CD4-positive, alpha-beta T cell treated with Interleukin-6 for 4 hours (primary cell): ENCODE measurements around the gene CHAC1.

Source experiments
- DNase-seq: peaks from one replicate; pipeline ENCODE4 v3.0.0-alpha.2; 2020; ENCODE audit warnings: mixed read lengths

Gene CHAC1

DNA sequence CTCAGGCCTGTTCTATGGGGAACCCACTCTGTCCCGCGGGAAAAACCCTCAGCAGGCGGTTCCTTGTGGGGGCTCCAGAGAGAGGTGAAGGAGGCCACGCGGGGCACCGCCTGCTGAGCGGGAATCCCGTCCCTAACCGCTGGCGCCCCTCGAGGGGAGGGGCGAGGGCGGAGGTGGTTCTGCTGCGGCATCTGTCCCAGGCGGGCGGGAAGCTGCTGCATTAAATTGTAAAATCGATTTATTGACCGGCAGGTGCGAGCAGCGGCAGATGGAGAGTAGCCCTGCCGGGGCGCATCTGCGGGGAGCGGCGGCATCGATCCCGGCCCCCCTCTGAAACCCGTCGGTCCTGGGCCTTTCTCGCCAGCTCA, 27.8 kb upstream of the CHAC1 start:
- no peak for DNase-seq

DNA sequence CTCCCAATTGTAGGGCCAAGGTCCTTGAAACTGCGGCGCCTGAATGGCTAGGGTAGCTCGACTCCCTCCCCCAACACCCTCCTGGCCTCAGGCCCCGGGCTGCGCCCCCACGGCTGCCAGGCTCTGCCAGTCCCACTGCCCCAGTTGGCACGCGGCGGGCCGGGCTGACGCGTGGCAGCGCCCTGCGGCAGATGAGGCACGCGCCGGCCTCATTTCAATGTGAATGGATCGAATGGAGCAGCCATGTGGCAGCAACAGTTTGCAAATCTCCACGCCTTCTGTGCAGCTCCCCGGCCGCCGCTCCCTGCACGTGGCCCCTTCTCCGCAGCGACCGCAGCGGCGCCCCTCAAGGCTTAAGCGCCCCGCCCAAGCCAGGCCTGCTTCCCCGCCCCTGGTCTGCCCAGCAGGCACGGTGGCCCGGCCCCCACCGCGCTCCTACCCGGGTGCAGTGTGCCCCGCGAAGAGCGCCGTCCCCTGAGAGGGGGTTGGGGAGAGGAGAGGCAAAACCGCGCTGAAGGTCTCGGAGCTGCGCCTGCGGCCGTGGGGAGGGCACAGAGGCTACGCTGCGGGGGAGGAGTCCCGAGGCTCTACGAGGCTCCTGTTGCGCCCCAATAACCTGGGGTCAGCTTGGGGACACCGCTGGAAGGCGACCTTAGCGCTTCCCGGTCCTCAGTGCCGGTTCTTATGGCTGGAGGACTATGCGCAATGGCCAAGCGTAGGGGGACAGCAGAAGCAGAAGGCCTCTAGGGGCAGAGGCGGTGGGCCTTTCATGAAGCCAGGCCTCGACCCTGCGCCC, 27.2 kb upstream of the CHAC1 start:
- DNase-seq = peak; percentile 17

DNA sequence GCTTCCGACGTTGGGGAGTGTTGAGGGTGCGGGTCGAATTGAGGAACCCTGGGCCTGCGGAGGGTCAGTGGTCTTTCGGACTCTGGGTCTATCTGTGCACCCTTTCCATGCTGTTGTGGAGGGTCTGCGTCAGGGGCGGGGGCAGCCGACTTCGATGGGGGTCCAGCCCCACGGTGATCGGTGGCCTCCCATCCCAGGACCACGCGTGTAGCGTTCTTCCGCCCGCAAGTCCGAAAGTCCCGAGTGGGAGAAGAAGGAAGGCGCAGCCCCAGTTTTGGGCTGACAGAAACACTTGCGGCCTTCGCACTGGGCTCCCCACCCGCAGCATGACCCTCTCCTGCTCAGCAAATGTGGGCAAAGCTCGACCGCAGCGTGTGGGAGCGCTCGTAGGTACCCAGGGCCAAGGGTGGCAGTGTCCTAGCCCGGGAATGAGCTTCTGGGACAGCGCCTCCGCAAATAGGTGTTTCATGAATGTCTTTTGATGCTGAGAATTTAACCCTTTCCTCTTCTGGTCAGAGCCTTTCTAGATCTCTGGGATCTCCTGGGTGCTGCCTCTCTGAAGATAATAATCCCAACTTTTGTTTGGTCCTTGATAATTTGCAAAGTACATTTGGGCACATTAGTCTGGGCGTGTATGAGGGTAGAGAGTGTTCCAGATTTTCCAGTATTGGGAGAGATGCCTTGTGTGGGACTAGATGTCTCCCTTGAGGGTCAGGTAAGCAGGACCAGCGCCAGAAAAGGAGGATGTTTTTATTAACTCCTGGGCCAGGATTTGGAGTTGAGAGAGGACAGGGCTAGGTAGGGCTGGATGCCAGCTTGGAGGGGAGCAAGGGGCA, 26.4 kb upstream of the CHAC1 start:
- no peak for DNase-seq

DNA sequence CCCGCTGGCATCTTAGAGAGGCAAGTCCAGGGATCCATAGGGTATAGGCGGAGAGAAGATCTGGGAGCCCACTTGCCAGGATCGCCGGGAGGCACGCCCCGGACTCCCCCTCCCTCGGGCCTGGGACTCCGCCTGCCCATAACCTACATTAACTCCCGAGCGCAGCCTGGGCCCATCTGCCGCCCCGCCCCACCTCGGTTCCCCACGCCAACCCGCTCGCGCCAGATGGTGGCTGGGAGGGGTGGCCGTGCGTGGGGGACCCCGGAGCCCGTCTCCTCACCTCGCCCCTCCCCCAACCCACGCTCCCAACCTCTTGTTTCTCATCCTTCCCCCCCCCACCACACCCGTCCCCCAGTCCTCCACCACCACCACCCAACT, 25.8 kb upstream of the CHAC1 start:
- no peak for DNase-seq

DNA sequence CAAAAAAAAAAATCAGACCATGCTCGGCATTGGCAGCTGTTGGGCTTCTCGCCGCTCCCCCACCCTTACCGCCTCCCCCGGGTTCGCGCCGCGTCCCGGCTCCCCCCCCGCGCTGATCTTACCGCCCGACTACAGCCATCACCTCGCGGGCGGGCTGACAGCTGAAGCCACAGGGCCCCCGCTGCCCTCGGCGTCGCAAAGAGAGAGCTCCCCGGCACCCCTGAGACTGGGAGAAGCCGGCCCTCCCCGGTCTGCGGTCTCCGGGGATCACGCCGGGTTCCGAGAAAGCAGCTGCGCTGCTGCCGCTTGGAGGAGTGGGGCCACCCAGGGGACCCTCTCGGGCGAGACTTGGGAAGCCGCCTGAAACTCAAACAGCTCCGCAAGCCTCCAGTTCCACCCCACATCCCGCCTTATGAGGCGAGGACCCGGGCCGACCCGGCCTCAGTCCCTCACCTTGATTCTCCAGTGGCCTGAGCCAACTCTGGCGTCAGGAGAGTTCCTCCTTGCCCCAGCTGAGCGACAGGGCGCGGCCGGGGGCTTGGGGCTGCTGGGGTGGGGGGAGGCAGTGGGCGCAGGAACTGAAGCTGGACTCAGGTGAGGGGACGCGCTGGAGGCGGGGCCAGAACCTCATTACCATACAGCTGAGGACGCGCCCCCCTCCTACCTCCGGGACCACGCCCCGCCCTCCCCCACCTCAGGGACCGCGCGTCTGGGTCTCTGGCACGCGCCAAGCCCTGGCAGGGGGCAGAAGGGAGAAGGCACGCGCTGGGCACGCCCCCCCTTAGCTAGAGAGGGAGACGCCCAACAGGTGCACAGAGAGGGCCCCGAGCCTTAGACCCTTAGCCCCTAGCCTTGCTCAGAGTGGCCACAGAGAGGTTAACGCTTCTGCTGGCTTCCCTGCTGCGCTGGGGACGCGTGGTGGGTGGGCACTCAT, 25.1 kb upstream of the CHAC1 start:
- DNase-seq = peak; percentile 43

DNA sequence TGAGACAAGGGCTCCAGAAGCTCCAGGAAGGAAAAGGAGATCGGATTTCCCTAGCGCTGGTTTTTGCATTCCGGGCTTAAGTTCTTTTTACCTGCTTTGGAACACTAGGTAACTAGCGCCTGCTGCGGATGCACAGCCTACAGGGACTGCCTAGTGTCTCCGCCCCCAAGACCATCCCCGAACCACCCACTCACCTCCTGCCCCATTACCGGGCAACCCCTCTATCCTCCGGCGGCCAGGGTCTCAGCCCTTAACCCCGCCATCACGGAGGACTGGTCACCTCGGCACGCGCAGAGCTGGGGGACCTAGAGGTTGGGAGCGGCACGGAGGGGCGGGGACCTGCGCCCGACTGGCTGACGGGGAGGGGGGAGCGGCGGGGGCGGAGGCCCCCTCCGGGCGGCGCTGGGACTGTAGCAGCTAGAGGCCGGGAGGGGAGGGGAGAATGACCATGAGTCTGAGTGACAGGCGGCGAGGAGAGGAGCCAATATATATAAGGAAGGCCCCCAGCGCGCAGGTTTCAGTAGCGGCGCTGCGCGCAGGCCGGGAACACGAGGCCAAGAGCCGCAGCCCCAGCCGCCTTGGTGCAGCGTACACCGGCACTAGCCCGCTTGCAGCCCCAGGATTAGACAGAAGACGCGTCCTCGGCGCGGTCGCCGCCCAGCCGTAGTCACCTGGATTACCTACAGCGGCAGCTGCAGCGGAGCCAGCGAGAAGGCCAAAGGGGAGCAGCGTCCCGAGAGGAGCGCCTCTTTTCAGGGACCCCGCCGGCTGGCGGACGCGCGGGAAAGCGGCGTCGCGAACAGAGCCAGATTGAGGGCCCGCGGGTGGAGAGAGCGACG, 24.2 kb upstream of the CHAC1 start, which contains the start of gene DLL4:
Gene DLL4, plus strand, starts transcription at position 520 of the 839 bp plus-strand sequence. CDS start 329 bp downstream, outside the sequence.
- DNase-seq = peak; percentile 51

DNA sequence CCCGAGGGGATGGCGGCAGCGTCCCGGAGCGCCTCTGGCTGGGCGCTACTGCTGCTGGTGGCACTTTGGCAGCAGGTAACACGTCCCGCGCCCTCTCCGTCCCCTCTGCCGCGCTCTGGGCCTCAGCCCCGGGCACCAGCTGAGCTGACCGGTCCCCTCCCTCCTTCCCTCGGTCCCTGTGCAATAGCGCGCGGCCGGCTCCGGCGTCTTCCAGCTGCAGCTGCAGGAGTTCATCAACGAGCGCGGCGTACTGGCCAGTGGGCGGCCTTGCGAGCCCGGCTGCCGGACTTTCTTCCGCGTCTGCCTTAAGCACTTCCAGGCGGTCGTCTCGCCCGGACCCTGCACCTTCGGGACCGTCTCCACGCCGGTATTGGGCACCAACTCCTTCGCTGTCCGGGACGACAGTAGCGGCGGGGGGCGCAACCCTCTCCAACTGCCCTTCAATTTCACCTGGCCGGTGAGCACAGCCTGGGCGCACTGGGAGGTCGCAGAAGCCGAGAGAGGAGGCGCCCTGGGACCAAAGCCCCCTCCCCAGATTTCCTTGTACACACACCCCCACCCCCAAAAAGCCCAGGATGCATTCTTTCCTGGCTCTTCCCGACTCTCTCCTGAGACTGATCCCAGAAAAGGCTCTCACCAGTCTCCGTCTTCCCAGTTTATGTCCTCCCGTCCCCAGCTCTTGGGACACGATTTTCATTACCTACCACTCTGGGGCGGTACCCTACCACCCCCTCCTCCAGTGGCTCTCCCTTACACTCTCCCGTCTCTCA, 23.4 kb upstream of the CHAC1 start:
- DNase-seq = no peak

DNA sequence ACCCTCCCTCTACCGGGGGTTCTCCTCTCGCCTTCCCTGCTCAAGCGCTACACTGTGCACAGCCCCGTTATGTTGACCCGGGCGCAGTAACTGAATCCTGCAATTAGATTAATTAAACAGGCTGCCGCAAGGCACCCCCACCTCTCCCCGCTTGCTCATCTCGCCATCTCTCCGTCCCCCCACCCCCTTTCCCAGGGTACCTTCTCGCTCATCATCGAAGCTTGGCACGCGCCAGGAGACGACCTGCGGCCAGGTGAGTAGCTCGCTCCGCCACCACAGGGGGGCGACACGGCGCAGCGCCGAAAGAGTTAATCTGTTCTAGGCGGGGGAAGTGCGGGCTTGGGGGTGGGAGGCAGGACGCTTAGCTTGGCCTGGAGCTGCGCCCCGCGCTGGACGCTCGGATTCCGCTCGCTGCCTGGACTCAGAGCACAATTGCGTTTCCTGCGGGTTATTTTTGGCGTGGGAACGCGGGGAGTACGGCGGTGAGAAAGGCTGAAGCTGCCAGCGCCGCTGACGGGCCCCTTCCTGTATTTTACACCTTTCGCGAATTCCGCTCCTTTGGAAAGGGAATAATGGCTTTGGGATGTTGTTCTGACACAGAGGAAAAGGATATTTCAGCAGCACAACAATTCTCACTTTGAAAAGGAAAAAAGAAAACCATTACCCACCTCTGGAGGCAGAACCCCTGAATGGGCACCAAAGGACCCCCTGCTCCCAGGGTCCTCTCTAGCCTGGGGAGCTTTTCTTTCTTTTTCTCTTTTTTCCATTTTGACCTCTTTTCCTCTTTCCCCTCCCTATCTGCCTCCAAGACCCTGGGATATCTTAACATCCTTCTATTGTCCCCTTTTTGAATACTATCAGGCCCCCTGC, 22.6 kb upstream of the CHAC1 start:
- DNase-seq = peak; percentile 65

DNA sequence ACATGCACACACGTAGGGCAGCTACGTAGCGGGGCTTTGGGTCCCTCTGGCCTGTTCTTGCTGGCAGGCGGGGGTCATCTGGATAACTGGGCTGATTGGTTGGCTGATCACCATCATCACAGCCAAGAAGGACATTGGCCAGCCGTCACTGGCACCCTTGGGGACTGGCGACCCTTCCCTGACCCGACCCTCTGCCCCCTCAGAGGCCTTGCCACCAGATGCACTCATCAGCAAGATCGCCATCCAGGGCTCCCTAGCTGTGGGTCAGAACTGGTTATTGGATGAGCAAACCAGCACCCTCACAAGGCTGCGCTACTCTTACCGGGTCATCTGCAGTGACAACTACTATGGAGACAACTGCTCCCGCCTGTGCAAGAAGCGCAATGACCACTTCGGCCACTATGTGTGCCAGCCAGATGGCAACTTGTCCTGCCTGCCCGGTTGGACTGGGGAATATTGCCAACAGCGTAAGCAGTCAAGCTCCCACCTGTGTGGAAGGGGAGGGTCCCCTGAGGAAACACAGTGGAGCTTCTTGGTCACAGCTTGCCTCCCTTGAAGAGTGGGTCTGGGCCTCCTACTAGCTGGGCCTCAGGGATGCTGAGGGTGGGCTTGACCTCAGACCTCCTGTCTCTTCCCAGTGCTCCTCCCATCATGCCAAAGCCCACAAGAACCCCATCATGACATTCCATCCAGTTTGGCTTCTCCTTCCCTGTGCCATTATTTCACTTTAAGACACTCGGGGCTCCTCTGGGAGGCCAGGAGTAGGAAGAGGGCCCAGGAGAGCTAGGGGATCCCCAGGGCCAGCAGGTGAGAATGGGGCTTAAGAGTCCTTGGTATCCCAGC, 21.8 kb upstream of the CHAC1 start:
- DNase-seq = no peak

DNA sequence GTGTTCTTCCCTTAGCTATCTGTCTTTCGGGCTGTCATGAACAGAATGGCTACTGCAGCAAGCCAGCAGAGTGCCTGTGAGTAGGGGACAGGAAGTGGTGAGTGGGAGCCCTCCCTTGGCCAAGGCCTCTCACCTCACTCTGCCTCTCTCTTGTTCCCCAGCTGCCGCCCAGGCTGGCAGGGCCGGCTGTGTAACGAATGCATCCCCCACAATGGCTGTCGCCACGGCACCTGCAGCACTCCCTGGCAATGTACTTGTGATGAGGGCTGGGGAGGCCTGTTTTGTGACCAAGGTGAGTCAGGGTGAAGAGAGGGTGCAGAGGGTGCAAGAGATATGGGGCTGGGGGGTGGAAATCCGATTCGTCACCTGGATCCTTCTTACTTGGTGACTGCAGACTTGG, 21.1 kb upstream of the CHAC1 start:
- no peak for DNase-seq

DNA sequence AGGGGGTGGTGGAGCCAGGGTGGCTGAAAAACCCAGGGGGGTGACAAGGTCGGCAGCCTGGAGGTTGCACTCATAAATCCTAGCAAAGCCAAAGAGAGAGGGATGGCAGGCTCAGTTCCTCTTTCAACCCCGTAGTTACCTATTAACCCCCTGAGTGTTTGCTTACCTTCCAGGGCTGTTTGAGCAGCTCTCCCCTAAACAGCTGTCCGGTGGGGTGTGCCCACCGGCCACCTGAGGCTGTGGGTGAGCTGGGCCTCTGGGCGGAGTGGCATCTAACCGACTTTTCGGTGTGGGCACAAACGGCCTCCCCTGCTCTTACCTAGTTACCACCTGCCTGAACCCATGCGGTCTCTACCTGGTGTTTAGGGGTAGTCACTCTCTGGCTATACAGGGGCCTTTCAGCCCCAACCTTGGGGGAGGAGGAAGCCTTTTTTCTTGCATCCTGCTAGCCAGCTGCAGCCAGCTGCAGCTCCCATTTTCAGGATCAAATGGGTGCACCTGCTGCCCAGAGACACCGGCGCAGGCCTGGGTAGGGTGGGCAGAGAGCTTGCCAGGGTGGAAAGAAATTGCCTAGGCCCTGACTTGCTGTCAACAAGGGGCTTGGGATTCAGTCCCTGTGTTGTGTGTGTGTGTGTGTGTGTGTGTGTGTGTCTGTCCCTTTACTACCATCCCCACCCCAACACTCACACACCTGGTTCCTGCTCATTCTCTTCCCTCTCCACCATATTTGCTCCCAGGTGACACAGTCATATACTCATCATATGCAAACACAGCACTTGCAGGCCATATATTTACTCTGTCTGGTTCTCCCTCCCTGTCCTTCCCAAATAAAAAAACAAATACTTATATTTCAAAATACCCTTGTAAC, 20.4 kb upstream of the CHAC1 start:
- DNase-seq = no peak

DNA sequence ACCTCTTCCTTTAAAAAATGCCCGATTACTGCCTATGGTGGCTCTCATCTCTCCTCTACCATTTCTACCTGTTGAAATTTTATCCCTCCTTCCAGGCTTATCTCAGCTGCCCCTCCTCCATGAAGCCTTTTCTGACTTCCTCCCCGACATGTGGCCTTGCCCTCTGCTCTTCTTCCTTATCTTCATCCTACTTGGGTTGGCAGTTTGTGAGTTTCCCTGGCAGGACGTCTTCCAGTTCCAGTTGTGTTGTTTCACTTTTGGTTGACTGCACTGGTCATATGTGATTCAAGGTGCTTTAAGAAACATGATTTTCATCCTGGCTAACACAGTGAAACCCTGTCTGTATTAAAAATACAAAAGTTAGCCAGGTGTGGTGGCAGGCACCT, 19.8 kb upstream of the CHAC1 start:
- DNase-seq = no peak

DNA sequence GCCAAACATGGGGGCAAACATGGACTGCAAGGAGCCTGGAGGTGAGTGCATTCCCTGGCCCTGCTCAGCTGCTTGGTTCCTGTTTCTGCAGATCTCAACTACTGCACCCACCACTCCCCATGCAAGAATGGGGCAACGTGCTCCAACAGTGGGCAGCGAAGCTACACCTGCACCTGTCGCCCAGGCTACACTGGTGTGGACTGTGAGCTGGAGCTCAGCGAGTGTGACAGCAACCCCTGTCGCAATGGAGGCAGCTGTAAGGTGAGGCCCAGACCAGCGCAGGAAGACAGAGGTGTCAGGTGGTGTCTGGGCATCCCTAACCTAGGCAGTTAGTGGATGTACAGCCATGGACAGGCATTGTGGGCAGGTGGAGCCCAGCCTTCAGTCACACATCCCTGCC, 18.8 kb upstream of the CHAC1 start:
- no peak for DNase-seq

DNA sequence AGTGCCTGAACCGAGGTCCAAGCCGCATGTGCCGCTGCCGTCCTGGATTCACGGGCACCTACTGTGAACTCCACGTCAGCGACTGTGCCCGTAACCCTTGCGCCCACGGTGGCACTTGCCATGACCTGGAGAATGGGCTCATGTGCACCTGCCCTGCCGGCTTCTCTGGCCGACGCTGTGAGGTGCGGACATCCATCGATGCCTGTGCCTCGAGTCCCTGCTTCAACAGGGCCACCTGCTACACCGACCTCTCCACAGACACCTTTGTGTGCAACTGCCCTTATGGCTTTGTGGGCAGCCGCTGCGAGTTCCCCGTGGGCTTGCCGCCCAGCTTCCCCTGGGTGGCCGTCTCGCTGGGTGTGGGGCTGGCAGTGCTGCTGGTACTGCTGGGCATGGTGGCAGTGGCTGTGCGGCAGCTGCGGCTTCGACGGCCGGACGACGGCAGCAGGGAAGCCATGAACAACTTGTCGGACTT, 17.0 kb upstream of the CHAC1 start:
- DNase-seq = no peak

DNA sequence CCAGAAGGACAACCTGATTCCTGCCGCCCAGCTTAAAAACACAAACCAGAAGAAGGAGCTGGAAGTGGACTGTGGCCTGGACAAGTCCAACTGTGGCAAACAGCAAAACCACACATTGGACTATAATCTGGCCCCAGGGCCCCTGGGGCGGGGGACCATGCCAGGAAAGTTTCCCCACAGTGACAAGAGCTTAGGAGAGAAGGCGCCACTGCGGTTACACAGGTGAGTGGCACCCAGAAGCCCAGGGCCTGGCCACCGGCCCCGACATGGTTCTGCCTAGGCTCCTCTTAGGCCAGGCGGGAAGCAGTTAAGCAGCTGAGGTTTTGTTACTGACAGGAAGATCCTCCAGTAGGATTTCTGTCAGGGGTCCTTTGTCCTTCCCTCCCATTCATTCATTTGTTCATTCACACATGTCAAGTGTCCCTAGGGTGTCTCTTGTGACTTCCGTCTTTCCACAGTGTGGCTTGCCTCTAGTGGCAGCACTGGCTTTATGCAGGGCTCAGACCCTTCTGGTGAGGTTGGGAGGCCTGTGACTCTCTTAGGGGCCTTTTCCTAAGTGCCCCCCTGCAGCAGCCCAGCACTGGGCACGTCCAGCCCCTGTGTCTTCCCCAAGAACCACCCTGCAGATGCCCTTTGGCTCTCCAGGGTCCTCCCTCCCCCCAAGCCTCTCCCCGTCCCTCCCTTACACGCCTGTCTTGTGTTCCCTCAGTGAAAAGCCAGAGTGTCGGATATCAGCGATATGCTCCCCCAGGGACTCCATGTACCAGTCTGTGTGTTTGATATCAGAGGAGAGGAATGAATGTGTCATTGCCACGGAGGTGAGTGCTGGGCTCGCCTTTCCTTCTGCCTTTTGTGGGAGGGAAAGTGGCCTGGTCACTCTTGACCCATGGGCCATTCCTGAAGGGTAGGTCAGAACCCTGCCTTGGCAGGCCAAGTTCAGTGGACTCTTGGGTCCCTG, 16.3 kb upstream of the CHAC1 start:
- no peak for DNase-seq

DNA sequence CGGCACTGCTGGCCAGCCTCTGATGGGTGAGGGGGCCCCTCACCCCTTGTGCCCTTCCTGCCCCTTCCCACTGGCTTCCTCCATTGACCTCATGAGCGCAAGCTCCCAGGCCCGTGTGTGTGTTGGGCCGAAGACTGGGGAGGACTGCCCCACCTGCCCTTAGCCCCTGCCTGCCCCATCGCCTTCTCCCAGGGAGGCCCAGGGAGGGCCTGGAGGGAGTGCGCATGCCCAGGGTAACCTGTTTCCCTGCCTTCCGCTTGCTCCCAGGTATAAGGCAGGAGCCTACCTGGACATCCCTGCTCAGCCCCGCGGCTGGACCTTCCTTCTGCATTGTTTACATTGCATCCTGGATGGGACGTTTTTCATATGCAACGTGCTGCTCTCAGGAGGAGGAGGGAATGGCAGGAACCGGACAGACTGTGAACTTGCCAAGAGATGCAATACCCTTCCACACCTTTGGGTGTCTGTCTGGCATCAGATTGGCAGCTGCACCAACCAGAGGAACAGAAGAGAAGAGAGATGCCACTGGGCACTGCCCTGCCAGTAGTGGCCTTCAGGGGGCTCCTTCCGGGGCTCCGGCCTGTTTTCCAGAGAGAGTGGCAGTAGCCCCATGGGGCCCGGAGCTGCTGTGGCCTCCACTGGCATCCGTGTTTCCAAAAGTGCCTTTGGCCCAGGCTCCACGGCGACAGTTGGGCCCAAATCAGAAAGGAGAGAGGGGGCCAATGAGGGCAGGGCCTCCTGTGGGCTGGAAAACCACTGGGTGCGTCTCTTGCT, 15.3 kb upstream of the CHAC1 start:
- DNase-seq = peak; percentile 26
